ENCODE measurements around the gene HMGCR. TPM values are rescaled to one million over a fixed set of nuclear protein-coding genes. Genes with fewer than 3 reads are reported as not detected.

HMGCR gene
- total and polyA plus RNA-seq, 2 of the 8 experiments (the other 6 are each of a cell fraction or from before 2014, with no cell fraction given), result 45.8 to 199 TPM

DNA sequence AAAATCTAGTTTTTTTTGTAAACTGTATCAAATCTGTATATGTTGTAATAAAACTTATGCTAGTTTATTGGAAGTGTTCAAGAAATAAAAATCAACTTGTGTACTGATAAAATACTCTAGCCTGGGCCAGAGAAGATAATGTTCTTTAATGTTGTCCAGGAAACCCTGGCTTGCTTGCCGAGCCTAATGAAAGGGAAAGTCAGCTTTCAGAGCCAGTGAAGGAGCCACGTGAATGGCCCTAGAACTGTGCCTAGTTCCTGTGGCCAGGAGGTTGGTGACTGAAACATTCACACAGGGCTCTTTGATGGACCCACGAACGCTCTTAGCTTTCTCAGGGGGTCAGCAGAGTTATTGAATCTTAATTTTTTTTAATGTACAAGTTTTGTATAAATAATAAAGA, 24.3 kb downstream of the HMGCR start (continued):
- TF ChIP-seq, protein P1, sequence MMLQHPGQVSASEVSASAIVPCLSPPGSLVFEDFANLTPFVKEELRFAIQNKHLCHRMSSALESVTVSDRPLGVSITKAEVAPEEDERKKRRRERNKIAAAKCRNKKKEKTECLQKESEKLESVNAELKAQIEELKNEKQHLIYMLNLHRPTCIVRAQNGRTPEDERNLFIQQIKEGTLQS (IDR thresholded peaks at IDR 0.05; ENCODE audit: insufficient read depth, low read depth, low read length), result no peak
